Ovary (tissue), 3 donors: ENCODE results near the gene FBLN2.

ENCODE experiments used
- CTCF ChIP-seq, 3 donors: fragments of 450-650 bp in 2 of 3; fragments of 200-600 bp in 1 of 3; IDR thresholded peaks; one replicate each; pipeline versions ENCODE4 v1.5.1 to v1.8.0; 2016 to 2022; ENCODE audit warnings: antibody characterized with exemption in 3 of 3, mild to moderate bottlenecking in 1 of 3
- EP300 ChIP-seq: sonication (generic); formaldehyde crosslinking; IDR thresholded peaks from one replicate; pipeline ENCODE4 v1.6.1; 2017; ENCODE audit warnings: antibody characterized with exemption
- donor health status: DM: no; HTN: no; CAD: no.

GRCh38 chr3:13683288-13683687 is 134.4 kb downstream of the FBLN2 start:
- no peak for TF ChIP-seq CTCF (IDR thresholded peaks at IDR 0.05)
- no peak for TF ChIP-seq EP300
